ENCODE measurements around the gene SPAG7.
A peak's percentile ranks its signal among the peaks of the same experiment; 100 is the strongest.

Gene SPAG7

DNA sequence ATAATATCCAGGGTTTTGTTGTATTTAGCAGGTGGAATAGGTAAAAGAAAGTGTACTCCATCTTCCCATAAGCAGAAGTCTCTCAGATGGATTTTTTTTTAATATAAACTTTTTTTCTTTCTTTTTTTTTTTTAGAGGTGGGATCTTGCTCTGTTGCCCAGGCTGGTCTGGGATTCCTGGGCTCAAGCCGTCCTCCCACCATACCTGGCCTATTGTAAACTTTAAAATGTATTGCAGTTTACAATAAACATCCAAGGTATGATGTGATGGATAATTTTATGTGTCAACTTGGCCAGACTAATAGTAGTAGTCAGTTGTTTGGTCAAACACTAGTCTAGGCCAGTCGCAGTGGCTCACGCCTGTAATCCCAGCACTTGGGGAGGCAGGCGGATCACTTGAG lies 46.3 kb downstream of the SPAG7 start:
- CTCF ChIA-PET: interaction anchor here (0.6 to 0.7 kb wide), 3 partner anchors 69 to 429 kb away, joined by 3 to 5 read pairs (median 4); no protein-coding TSS in a partner anchor
- TF ChIP-seq, protein P1, sequence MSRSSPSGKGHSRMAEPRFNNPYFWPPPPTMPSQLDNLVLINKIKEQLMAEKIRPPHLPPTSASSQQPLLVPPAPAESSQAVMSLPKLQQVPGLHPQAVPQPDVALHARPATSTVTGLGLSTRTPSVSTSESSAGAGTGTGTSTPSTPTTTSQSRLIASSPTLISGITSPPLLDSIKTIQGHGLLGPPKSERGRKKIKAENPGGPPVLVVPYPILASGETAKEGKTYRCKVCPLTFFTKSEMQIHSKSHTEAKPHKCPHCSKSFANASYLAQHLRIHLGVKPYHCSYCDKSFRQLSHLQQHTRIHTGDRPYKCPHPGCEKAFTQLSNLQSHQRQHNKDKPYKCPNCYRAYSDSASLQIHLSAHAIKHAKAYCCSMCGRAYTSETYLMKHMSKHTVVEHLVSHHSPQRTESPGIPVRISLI (tag by site-specific recombination; IDR thresholded peaks at IDR 0.05): no peak
- no peak for TF ChIP-seq ZNF707 (tag by site-specific recombination; IDR thresholded peaks at IDR 0.05)
- H3K9me3 ChIP-seq (ENCODE audit: control insufficient read depth, insufficient read depth, low read depth, low read length): no peaks in the 10 kb centered on the region
- H3K36me3 ChIP-seq (ENCODE audit: control insufficient read depth in 2 of 2, insufficient read depth in 1 of 2, low read length in 2 of 2): no peaks in the 10 kb centered on the region; a peak in 1 of 3 replicates
- no peaks in the 10 kb centered on the region for H3K4me1 ChIP-seq (ENCODE audit: control insufficient read depth, insufficient read depth, low read length)
- POLR2A ChIA-PET: interaction anchor here (1.4 kb wide), 1 partner anchor 30 kb away, joined by 3 read pairs; the partner anchor contains the start of gene ENO3
- no peak overlapping the region for H3K27ac ChIP-seq (ENCODE audit: extremely low read depth, low read depth, low read length)
- H3K4me3 ChIP-seq (ENCODE audit: low read depth, low read length): no peak overlapping the region

GRCh38 chr17:4920351-4921048 lies 47.1 kb downstream of the SPAG7 start:
- H3K27ac ChIP-seq (ENCODE audit: extremely low read depth, low read depth, low read length): no peak overlapping the region
- TF ChIP-seq ZNF600 (tag by site-specific recombination; IDR thresholded peaks at IDR 0.05) (0 out of 2 replicates have a peak, but pooled peaks have one; percentile 5), PATZ1 (tag by site-specific recombination; IDR thresholded peaks at IDR 0.05) (no peak), ZFHX2 (tag by site-specific recombination; conservative IDR thresholded peaks at IDR 0.05) (peak; percentile 71), EGR2 (tag by site-specific recombination; IDR thresholded peaks at IDR 0.05; ENCODE audit: low read depth) (peak; percentile 59), ZNF10 (tag by site-specific recombination; IDR thresholded peaks at IDR 0.05) (peak; percentile 77)
- TF ChIP-seq, protein P2, sequence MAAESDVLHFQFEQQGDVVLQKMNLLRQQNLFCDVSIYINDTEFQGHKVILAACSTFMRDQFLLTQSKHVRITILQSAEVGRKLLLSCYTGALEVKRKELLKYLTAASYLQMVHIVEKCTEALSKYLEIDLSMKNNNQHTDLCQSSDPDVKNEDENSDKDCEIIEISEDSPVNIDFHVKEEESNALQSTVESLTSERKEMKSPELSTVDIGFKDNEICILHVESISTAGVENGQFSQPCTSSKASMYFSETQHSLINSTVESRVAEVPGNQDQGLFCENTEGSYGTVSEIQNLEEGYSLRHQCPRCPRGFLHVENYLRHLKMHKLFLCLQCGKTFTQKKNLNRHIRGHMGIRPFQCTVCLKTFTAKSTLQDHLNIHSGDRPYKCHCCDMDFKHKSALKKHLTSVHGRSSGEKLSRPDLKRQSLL (tag by site-specific recombination; IDR thresholded peaks at IDR 0.05): no peak
- H3K4me3 ChIP-seq (ENCODE audit: low read depth, low read length): no peak overlapping the region
- no peaks in the 10 kb centered on the region for H3K9me3 ChIP-seq (ENCODE audit: control insufficient read depth, insufficient read depth, low read depth, low read length)
- no peaks in the 10 kb centered on the region for H3K4me1 ChIP-seq (ENCODE audit: control insufficient read depth, insufficient read depth, low read length)
- ChIA-PET POLR2A (interaction anchor here (0.7 to 1.4 kb wide), 3 partner anchors 15 to 30 kb away, joined by 3 read pairs; partner anchors contain the start of genes ENO3, RNF167 and SLC25A11), CTCF (interaction anchor here (0.6 to 2.4 kb wide), 6 partner anchors 8 to 429 kb away, joined by 3 to 14 read pairs (median 4); partner anchors contain the start of genes RNF167 and SLC25A11)
- H3K36me3 ChIP-seq (ENCODE audit: control insufficient read depth in 2 of 2, insufficient read depth in 1 of 2, low read length in 2 of 2): no peaks in the 10 kb centered on the region; a peak in 1 of 3 replicates

GRCh38 chr17:4919511-4920047 lies 48.0 kb downstream of the SPAG7 start:
- Histone ChIP-seq H3K4me1 (ENCODE audit: control insufficient read depth, insufficient read depth, low read length) (no peaks in the 10 kb centered on the region), H3K27ac (ENCODE audit: extremely low read depth, low read depth, low read length) (no peak overlapping the region), H3K4me3 (ENCODE audit: low read depth, low read length) (no peak overlapping the region), H3K9me3 (ENCODE audit: control insufficient read depth, insufficient read depth, low read depth, low read length) (no peaks in the 10 kb centered on the region), H3K36me3 (ENCODE audit: control insufficient read depth in 2 of 2, insufficient read depth in 1 of 2, low read length in 2 of 2) (no peaks in the 10 kb centered on the region; a peak in 1 of 3 replicates)
- ChIA-PET POLR2A (interaction anchor here (0.7 to 1.4 kb wide), 4 partner anchors 14 to 31 kb away, joined by 3 read pairs; partner anchors contain the start of genes ENO3, RNF167 and SLC25A11), CTCF (interaction anchor here (0.8 to 2.4 kb wide), 3 partner anchors 10 to 21 kb away, joined by 3 to 14 read pairs (median 3); partner anchors contain the start of genes CHRNE, RNF167 and SLC25A11)
- TF ChIP-seq ZNF133 (tag by site-specific recombination; IDR thresholded peaks at IDR 0.05) (no peak), ZNF561 (tag by site-specific recombination; IDR thresholded peaks at IDR 0.05; ENCODE audit: borderline replicate concordance) (no peak), ZNF248 (tag by site-specific recombination; IDR thresholded peaks at IDR 0.05) (no peak)
